GM18873 (cell line): Measurements from ENCODE around the gene ZNF525.
"Not testable (repeated sequence)": the region's sequence is repeated elsewhere in the genome, so short reads cannot be mapped to it uniquely, and the experiment has no call there.

Experiments
- ATAC-seq: cut with Tn5 transposase; IDR thresholded peaks from one replicate; pipeline ENCODE4 v1.9.1; 2021; ENCODE audit warnings: mild to moderate bottlenecking, moderate library complexity, moderate number of reproducible peaks; ENCODE audit not compliant: unreplicated experiment, low FRiP score

Gene ZNF525

DNA sequence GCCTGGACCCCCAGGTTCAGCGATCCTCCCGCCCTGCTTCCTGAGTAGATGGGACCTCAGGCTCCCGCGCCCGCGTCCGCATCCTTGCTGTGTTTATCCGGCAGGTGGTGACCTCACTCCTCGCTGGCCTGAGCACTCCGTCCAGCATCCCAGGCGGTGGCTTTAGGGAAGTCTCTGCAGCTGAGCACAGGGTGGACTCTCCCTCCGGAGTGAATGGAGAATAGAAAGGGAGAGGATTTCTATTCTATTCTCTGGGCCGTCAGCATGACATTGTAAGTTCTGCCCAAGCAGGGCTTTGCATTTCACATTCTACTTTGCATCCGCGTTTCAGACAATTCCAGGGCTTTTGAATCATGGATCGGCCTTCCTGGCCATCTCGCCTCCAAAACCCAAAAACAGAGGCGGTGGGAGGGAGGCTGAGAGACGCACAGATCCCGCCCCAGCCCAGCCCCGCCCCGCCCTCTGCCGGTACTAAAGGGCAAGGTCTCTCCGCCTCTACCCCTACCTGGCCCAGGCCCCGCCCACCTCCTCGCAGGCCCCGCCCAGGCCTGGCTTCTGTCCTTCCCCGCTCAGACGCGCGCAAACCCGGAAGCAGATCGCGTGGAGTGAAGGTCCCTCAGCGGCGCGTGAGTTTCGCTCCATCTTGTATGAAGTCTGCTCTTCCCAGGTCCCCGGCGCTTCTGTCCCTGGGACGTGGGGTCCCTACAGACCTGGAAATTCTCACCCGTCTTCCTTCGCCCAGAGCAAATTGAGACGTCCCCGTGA lies at the start of gene ZNF525:
Gene ZNF525 (plus strand): TSS at position 572 of the 765 bp plus-strand sequence. CDS start 6,577 bp downstream, outside the sequence.
- peak; percentile 73 for ATAC-seq

DNA sequence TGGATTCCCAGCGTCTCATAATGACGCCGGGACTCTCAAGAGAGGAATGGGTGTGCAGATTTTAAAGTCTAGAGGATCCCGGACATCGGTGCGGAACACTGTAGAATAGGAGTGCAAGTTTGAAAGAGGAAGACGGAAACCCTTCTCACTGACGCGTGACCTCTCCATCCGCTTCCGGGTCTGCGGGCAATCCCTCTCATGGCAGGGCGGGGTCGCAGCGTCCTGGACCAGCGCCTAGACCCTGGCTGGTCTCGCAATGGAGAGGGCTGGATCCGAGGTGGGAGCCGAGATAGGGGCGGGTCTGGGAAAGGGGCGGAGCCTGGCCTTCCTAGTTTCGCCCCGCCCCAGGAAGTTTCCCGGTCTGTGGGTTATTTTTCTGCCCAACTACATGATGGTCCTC lies 36.5 kb upstream of the ZNF525 start:
- ATAC-seq: no peak

- no peak for ATAC-seq
Observed at GRCh38 chr19:53332484-53332883, 33.0 kb upstream of the ZNF525 start.

GRCh38 chr19:53333066-53333462 lies 32.4 kb upstream of the ZNF525 start:
- no peak for ATAC-seq

- peak; percentile 82 for ATAC-seq
Observed at GRCh38 chr19:53333463-53334449, 31.7 kb upstream of the ZNF525 start, which contains the start of gene ZNF845. Gene ZNF845, plus strand, starts transcription at chr19:53333749. Its CDS starts 7,559 bp downstream, at chr19:53341308.

DNA sequence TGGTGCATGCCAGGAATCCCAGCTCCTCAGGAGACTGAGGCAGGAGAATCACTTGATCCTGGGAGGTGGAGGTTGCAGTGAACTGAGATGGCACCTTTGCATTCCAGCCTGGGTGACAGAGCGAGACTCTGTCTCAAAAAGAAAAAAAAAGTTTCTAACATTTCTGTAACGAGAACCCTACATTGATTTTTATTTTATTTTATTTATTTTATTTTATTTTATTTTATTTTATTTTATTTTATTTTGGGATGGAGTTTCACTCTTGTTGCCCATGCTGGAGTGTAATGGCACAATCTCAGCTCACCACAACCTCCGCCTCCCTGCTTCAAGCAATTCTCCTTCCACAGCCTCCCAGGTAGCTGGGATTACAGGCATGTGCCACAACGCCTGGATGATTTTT lies 21.1 kb upstream of the ZNF525 start:
- ATAC-seq: not testable (repeated sequence)

GRCh38 chr19:53355739-53356138 lies 9.8 kb upstream of the ZNF525 start:
- no peak for ATAC-seq

DNA sequence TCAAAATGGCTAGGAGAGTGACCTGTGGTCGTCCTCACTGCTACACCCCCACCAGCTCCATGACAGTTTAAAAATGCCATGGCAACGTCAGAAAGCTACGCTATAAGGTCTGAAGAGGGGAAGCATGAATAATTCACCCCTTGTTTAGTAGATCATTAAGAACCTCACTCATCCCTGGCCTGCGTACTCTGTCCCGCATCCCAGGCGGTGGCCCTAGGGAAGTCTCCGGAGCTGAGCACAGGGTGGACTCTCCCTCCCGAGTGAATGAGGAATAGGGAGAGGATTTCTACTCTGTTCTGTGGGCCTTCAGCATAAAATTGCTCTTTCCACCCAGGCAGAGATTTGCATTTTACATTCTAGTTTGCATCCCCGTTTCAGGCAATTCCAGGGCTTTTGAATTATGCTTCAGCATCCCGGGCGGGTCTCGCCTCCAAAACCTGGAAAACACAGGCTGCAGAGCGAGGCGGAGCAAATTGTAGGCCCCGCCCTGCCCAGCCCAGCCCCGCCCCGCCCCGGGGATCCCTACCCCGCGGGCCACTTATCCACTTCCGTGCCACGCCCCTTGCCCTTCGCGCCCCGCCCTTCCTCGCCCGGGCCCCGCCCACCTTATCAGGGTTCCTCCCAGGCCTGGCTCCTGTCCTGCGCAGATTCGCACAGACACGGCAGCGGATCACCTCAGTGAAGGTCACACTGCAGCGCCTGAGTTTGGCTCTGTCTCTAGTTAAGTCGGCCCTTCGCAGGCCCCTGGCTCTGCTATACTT lies 7.5 kb upstream of the ZNF525 start:
- no peak for ATAC-seq

DNA sequence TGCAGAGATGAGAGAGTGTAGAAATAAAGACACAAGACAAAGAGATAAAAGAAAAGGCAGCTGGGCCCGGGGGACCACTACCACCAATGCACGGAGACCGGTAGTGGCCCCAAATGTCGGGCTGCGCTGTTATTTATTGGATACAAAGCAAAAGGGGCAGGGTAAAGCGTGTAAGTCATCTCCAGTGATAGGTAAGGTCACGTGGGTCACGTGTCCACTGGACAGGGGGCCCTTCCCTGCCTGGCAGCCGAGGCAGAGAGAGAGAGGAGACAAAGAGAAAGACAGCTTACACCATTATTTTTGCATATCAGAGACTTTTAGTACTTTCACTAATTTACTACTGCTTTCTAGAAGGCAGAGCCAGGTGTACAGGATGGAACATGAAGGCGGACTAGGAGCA lies 5.4 kb upstream of the ZNF525 start:
- not testable (repeated sequence) for ATAC-seq

DNA sequence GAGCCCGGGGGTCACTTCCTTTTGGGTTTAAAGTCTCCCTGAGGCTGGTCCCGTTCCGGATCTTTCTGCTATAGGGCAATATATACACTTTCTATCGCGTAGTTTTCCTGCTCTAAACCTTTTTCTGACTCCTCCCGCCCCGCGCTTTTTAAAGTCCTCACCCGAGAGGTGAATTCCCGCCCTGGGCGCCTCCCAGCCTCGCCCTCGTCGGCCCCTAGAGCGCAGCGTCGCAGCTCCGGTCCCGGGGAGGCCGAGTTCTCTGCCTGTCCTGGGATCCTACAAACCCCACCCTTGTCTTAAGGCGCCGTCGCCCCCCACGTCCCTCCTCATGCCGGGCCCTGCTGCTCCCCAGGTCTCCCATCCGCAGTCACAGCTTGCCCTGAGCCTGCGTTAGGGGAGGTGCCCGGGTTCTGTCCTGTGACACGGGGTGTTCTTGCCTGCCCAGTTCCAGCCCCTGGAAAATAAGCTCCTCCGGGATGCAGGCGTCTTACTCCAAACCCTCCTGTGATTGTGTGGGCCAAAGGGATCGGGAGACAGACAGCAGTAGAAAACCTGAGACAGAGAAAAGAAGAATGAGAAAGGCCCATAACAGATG lies 491 bp downstream of the ZNF525 start:
- peak; percentile 34 for ATAC-seq

GRCh38 chr19:53372196-53372595 lies 6.7 kb downstream of the ZNF525 start:
- no peak for ATAC-seq

- no peak for ATAC-seq
Observed at GRCh38 chr19:53374288-53374687, 8.8 kb downstream of the ZNF525 start.

DNA sequence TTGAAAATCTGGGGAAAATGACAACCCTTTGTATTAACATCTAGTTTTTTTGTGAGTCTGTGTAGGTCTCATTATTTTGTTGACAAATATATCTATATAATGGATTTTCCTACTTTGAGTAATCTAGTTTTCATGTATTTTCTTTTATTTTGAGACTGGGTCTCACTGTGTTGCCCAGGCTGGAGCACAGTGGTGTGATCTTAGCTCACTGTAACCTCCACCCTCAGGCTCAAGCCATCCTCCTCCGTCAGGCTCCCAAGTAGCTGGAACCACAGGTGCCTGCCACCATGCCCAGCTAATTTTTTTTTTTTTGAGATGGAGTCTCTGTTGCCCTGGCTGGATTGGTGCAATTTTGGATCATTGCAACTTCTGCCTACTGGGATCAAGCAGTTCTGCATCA lies 9.2 kb downstream of the ZNF525 start:
- no peak for ATAC-seq

DNA sequence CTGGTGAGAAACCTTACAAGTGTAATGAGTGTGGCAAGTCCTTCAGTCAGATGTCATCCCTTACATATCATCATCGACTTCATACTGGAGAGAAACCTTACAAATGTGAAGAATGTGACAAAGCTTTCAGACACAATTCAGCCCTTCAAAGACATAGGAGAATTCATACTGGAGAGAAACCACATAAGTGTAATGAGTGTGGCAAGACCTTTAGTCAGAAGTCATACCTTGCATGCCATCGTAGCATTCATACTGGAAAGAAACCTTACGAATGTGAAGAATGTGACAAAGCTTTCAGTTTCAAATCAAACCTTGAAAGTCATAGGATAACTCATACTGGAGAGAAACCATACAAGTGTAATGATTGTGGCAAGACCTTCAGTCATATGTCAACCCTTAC lies 15.9 kb downstream of the ZNF525 start:
- no peak for ATAC-seq

- ATAC-seq: no peak
Observed at GRCh38 chr19:53388168-53388567, 22.7 kb downstream of the ZNF525 start.

DNA sequence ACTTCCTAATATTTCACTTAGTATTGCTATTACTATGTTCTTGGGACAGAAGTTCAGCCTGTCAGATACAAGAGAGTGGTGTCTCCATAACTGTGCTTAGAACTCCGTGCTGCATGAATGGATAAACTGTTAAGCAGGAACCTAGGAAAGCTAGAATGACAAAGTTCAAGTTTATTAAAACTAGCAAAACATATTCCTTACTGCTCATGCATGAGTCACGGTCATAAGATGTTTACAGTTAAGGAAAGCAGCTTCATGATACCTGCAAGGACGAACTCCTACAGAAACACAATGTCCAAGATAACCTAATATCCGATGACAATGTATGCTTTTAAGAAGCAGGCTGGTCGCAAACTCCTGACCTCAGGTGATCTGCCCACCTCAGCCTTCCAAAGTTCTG lies 23.4 kb downstream of the ZNF525 start:
- no peak for ATAC-seq

GRCh38 chr19:53389571-53389970 lies 24.1 kb downstream of the ZNF525 start:
- no peak for ATAC-seq

DNA sequence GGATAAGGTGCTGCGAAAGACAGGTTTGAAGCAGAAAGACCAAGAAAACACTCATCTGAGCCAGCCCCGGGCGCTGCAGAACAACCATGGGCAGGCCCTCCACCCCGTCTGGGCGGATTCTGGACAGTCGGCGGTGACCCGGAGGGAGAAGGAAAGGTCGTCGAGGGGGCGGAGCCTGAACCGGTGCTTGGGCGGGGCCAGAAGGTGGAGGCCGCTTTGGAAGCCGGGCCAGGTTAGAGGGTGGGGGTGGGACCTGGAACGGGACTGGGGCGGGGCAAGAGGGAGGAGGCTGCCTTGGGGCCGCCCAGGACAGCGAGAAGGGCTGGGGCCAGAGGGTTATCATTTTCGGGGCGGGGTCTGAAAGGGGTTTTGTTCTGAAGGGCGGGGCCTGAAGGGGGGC lies 24.5 kb downstream of the ZNF525 start:
- no peak for ATAC-seq

GRCh38 chr19:53394522-53394973 lies 29.0 kb downstream of the ZNF525 start:
- ATAC-seq: no peak
